ENCODE results near the gene OLFML2B.
A peak's percentile ranks its signal among the peaks of the same experiment; 100 is the strongest.

Gene OLFML2B

GRCh38 chr1:162006081-162006480 is 17.6 kb downstream of the OLFML2B start:
- DNase-seq (ENCODE audit: low spot score), result no peak

- peak; percentile 58 for DNase-seq (ENCODE audit: low spot score)
Observed at GRCh38 chr1:162004441-162004950, 19.2 kb downstream of the OLFML2B start.

GRCh38 chr1:162003830-162004215 is 19.8 kb downstream of the OLFML2B start:
- DNase-seq (ENCODE audit: low spot score), result no peak

- no peak for DNase-seq (ENCODE audit: low spot score)
Observed at GRCh38 chr1:162003061-162003829, 20.4 kb downstream of the OLFML2B start.

GRCh38 chr1:162000053-162000420 is 23.6 kb downstream of the OLFML2B start:
- DNase-seq (ENCODE audit: low spot score), result no peak

GRCh38 chr1:161999301-162000052 is 24.2 kb downstream of the OLFML2B start:
- DNase-seq (ENCODE audit: low spot score), result no peak

- DNase-seq (ENCODE audit: low spot score), result no peak
Observed at GRCh38 chr1:161998811-161999210, 24.9 kb downstream of the OLFML2B start.

GRCh38 chr1:161997152-161997551 is 26.5 kb downstream of the OLFML2B start:
- no peak for DNase-seq (ENCODE audit: low spot score)

- DNase-seq (ENCODE audit: low spot score), result no peak
Observed at GRCh38 chr1:161994175-161994668, 29.4 kb downstream of the OLFML2B start.

GRCh38 chr1:161993576-161993975 is 30.1 kb downstream of the OLFML2B start:
- DNase-seq (ENCODE audit: low spot score), result no peak

GRCh38 chr1:161989786-161990185 is 33.9 kb downstream of the OLFML2B start:
- no peak for DNase-seq (ENCODE audit: low spot score)

- DNase-seq (ENCODE audit: low spot score), result no peak
Observed at GRCh38 chr1:161989108-161989507, 34.6 kb downstream of the OLFML2B start.

GRCh38 chr1:161988413-161988812 is 35.3 kb downstream of the OLFML2B start:
- no peak for DNase-seq (ENCODE audit: low spot score)

GRCh38 chr1:161987872-161988271 is 35.8 kb downstream of the OLFML2B start:
- DNase-seq (ENCODE audit: low spot score), result no peak

GRCh38 chr1:161987303-161987702 is 36.4 kb downstream of the OLFML2B start:
- no peak for DNase-seq (ENCODE audit: low spot score)

GRCh38 chr1:161986328-161986727 is 37.3 kb downstream of the OLFML2B start:
- no peak for DNase-seq (ENCODE audit: low spot score)

- no peak for DNase-seq (ENCODE audit: low spot score)
Observed at GRCh38 chr1:161985301-161985822, 38.3 kb downstream of the OLFML2B start.

GRCh38 chr1:161983725-161984124 is 39.9 kb downstream of the OLFML2B start:
- no peak for DNase-seq (ENCODE audit: low spot score)

GRCh38 chr1:161982917-161983316 is 40.8 kb downstream of the OLFML2B start:
- DNase-seq (ENCODE audit: low spot score), result no peak

- DNase-seq (ENCODE audit: low spot score), result no peak
Observed at GRCh38 chr1:161982507-161982895, 41.2 kb downstream of the OLFML2B start.

- no peak for DNase-seq (ENCODE audit: low spot score)
Observed at GRCh38 chr1:161981735-161982506, 41.7 kb downstream of the OLFML2B start.

- DNase-seq (ENCODE audit: low spot score), result no peak
Observed at GRCh38 chr1:161981126-161981525, 42.5 kb downstream of the OLFML2B start.

All from hematopoietic multipotent progenitor cell treated with erythropoietin and hydrocortisone succinate and interleukin-3 and kit ligand, for 15 days (in vitro differentiated cells).